Adrenal gland (tissue), 5 donors: ENCODE measurements around the gene CD248.

Experiments used
- POLR2A ChIP-seq, 2 donors: fragments of 450-650 bp; IDR thresholded peaks; one replicate each; pipeline ENCODE4 v1.6.1; 2017; ENCODE audit warnings: antibody characterized with exemption in 2 of 2, mild to moderate bottlenecking in 2 of 2, moderate library complexity in 1 of 2
- TF ChIP-seq, protein P1 (sequence below), 6 experiments: fragments of 450-650 bp in 4 of 6; fragments of 200-600 bp in 2 of 6; sonication (generic) in 1 of 6; IDR thresholded peaks; 1 replicate in 5 of 6; 2 replicates in 1 of 6; pipeline versions ENCODE4 v1.5.1 to v1.8.0; 2016 to 2021; ENCODE audit warnings: antibody characterized with exemption in 6 of 6, mild to moderate bottlenecking in 2 of 6, moderate library complexity in 1 of 6
- donor health status: DM: no; HTN: no; CAD: no.

DNA sequence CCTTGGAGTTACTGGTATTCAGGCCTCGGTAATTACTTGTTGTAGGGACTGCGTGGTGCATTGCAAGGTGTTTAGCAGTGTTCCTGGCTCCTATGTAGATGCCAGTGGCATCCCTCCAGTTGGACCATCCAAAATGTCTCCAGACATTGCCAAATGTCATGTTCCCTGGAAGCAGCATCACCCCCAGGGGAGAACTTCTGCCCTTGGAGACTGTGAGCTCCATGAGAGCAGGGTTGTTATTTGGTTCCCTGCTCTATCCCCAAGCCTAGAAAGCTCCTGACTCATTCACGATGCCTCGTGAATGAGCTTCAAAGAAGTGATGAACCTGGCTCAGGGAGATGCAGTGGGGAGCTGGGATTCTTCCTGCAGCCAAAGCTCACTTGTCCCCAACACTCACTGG, 4.8 kb upstream of the CD248 start:
- TF ChIP-seq, protein P1, sequence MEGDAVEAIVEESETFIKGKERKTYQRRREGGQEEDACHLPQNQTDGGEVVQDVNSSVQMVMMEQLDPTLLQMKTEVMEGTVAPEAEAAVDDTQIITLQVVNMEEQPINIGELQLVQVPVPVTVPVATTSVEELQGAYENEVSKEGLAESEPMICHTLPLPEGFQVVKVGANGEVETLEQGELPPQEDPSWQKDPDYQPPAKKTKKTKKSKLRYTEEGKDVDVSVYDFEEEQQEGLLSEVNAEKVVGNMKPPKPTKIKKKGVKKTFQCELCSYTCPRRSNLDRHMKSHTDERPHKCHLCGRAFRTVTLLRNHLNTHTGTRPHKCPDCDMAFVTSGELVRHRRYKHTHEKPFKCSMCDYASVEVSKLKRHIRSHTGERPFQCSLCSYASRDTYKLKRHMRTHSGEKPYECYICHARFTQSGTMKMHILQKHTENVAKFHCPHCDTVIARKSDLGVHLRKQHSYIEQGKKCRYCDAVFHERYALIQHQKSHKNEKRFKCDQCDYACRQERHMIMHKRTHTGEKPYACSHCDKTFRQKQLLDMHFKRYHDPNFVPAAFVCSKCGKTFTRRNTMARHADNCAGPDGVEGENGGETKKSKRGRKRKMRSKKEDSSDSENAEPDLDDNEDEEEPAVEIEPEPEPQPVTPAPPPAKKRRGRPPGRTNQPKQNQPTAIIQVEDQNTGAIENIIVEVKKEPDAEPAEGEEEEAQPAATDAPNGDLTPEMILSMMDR (IDR thresholded peaks at IDR 0.05) = no peak
- no peak for TF ChIP-seq POLR2A (IDR thresholded peaks at IDR 0.05)
